HPDE6-E6E7 (cell line): ENCODE measurements around the gene PAX5.

Experiments used
- DNase-seq: peaks from one replicate; pipeline ENCODE4 v3.0.0; 2011; ENCODE audit warnings: missing footprints; ENCODE audit errors: extremely low spot score

The PAX5 gene

DNA sequence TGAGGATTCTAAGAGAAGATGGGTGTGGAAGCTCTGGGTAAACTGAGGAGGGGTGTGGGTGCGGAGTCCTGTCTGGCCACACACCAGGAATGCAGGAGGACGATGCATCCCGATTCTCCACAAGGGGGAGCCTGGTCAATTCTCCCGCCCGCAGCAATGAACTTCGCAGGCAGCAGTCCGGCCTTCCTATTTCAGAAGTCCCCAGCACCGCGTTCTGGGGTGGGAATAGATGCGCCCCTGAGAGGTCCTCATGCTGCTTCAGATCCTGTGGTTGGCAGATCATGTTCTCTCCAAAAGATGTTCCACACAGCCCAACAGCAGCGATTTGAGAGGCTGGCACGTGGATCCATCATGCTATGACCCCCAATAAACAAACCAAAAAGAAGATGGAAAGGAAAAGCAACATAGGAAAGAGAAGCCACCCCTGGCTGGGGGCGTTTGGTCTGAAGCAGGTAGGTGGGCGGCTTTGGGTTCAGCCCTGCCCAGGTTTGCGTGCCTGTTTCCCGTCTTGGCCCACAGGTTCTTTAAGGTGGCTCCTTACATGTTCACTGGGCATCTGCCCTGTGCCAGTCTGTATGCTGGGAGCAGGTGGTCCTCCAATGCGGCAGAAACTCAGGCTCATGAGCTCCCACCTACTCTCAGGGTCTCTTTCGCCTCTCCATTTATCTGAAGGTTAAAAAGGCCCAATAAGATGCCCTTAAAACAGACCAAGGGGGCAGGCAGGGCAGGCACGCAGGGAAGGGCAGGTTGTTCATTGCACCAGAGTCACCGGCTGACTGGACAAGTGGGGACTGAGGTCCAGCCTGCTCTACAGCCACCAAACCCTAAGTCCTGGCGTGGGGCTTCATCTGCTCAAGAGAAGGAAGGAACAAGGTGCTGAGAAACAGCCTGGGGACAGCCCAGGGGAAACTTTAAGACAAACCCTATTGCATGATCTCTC is 171.6 kb downstream of the PAX5 start:
- peak; percentile 34 for DNase-seq

DNA sequence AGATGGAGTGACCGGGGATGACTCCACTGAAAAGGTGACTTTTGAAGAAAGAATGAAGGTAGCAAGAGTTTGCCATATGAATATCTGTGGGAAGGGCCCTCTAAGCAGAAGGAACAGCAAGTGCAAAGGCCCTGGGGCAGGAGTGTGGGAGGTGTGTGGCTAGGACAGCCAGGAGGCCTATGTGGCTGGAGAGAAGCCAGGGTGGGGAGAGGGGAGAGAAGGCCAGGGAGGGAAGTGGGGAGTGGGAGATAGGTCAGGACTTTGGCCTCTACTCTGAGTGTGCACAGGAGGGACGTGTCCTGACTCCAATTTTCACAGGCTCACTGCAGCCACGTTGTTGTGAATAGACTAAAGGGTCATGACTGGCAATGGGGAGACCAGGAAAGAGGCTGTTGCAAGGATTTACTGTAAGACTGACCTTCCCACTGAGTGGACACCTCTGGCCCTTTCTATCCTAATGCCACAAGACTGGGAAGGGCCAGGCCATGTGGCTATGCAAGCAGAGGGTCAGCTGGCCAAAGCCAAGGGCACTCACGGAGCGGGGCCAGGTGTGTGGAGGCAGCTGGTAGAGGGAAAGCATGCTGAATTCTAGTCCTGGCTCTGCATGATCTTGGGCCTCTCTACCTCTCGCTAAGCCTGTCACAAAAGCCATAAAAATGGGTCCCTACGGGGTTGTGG is 172.4 kb downstream of the PAX5 start:
- no peak for DNase-seq

DNA sequence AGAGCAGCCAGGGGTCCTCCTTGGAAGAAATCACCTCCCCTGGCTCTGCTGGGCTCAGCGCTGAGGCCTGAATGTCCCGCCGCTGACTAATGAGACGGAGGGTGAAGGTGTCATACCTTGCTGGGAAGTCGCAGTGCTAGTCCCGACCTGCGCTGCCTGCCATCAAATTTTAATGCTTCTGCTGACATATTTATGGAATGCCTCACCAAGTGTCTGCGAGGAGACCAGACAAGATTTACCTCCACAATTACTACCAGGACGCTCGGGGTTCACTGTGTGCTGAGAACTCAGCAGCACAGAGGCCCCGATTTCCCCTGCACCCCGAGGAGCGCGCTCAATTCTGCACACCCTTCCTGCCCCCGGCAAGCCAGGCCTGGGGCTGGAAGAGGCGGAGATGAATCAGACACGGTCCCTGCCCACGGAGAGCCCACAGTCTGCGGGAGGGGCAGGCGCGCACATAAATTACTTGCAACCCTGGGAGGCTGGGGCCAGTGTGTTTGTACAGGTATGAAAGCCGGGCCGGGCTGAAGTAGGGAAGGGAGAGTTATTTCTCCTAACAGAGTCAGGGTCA is 175.2 kb downstream of the PAX5 start:
- peak; percentile 70 for DNase-seq

DNA sequence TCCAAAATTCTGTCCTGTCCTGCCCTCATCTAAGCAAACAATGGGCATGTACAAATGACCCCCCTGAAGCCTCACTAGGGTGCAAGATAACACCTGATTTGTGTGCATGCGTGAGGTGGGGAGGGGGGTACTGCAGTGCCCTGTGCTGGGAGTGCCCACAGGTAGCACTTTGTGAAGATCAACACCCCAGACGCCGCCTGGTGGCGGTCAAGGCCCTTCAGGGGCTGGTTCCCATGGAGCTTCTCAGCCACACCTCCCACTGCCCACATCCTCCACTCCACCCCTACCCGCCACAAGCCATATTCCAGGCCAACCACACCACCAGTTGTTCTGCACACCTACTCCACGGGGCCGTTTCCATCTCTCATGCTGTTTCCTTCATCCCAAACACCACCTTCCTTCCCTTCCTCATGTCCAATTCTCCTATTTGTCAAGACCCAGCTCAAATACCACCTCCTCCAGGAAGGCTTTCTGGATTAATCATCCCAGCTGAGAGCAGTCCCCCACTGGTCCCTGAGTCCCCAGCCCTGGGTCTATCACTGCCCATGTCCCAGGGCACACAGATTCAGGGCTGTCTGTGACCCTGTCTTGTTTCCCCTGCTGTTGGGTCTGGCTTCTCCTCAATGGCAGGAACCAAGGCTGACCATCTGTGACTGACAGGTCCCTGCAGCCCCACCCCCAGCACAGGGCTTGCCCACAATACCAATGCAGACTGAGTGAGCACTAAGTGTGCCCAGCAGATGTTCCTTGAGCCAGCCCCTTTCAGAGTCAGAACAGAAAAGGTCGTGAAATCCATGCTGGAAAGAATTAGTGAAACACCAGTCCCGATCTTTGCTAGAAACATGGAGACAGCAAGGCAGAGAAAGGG is 178.4 kb downstream of the PAX5 start:
- no peak for DNase-seq

DNA sequence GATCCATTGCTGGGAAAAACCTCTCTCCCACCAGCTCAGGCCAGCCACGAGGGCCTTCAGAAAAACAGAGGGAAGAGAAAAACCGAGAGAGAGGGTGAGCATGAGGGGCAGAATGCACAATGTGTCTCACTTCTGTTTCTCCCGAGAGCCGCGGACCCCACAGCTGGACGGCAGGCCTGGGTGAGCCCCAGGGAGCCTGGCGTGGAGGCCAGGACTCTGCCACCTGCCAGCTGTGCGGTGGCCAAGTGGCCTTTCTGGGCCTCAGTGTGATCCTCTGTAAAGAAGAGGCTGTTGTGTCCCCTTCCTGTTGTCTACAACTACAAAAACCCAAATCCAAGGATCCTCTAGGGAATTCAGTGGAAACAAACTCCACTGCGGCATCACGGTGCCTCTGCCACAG is 179.3 kb downstream of the PAX5 start:
- DNase-seq = no peak

DNA sequence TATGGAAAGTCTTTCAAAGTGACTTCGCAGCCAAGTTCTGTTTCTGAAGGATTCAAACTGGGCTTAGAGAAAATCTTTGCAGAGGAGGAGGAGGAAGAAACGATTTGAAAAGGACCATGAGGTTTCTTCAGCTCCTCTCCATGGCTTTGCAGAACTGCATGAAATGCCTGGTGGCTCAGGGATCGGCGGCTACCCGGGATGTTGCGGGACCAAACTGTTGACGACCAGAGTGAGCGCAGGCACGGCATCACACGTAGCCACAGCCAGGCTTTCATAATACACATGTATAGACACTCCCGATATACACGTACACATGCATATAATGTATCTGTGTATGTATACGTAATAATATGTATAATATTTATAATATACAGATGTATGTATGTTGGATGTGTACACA is 180.0 kb downstream of the PAX5 start:
- no peak for DNase-seq

DNA sequence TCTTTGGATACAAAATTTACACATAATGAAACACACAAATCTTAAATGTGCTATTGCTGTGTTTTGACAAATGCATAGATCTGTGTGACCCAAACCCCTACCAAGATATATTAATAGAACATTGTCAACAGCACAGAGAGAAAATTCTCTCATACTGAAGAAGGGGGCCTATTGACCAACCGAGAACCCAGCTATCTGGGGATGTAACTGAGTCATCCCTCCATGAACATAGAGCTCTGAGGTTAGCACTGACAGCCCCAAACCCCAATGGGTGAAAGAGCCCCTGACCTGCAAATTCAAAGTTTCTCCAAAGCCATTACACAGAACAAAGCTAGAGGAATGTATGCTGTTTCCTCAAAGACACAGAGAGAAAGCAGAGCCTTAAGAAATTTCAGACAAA is 180.8 kb downstream of the PAX5 start:
- DNase-seq = no peak

DNA sequence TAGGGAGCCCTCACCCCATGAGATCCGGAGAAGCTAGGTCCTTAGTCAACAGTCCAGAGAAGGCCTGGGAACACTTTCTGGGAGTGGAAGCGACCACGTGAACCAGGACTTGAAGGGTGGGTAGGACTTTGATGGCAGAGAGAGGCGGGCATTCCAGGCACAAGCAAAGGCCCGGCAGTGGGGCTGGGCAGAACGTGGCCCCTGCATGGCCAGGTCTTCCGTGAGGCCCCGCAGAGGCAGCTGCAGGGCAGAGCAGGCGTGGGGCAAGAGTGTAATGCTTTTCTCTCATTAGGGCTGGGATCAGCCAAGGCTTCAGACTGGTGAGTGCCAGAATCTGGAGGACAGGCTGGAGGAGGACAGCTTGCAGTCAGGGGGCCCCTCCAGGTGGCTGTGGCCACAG is 184.1 kb downstream of the PAX5 start:
- no peak for DNase-seq

DNA sequence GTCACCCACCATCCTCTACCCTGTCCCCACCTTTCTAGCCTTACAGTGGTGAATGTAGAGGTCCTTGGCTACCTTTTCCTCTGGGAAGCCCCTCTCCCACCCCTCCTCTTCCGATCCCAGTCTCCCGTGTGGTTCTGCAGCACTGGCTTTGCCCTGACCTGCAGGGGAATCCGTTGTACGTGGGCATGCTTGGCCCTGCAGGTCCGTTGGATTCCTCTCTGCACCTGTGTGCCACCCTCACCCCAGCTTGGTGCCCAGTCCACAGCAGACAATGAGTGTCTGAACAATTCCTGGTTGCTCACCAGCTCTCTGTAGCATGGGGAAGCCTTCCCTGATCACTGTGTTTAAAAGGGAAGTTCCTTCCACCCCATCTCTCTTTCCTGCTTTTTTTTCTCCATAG is 185.1 kb downstream of the PAX5 start:
- DNase-seq = no peak

DNA sequence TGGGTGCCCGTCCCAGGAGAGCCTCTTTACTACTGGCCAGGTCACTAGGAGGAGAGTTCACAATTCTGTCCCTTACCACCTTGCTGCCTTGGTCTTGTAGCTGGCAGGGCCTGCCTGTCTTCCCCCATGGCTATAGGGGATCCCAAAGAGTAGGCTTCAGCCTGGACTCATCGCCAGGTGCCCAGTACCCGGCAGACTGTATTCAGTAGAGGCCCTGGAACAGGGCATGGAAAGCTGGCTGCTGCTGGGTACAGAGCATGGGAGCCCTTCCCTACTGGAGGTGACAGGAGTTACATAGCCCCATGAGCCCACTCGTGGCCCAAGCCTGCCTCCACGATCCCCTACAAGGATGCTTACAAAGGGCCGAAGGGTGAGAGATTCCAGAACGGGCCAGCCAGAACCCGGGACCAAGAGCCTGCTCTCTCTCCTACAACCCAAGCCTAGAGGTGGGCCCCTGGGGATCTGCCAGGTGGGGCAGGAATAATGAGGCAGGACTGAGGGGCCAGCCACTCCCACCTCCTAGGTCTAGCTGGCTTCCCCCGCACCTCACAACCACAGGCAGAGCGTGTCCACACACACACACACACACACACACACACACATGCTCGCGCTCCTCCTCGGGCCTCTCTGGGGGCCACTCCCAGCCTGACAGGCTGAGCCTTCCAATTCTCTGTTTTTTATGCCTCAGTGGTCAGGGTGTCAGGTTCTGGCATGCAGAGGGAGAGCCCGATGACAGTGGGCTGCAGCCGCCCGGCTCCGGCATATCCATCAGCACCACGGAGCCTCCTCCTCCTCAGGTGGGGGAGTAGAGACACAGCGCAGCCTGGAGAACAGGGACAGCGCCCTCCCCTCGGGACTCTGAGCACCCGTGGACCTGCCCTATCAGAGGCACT is 186.0 kb downstream of the PAX5 start:
- no peak for DNase-seq

DNA sequence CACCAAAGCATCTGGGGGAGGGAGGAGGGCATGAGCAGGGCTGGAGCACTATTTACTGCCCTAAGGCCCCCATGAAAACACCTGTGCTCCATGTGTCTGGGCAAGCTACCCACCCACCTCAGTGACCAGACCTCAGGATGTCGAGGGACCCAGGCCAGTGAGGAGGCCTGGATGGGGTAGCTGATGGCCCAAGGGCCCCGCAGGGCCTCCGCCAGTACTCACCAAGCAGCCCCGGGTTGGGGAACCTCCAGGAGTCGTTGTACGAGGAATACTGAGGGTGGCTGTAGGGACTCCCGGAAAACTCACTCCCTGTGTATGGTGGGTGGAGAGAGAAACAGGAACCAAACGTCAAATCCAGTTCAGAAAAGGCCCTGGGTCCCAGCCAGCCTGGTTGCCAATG is 187.4 kb downstream of the PAX5 start:
- DNase-seq = no peak

DNA sequence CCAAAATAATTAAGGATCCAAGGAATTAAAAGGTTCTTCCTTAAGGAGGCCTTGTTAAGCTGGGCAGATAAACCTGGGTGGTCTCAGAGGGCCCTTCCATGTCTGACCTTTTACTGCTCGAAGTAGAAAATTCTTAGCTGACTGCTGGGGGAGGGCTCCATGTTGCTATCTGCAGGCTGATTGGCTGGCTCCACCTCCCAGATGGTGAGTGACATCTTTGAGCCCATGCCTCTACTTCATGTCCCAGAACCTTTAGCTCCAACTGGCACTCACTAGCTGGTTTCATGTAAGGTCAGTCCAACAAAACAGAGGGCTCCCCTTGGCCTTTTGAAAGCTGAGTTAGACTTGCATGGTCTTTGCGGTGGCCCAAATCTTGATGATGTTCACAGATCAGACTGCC is 188.2 kb downstream of the PAX5 start:
- DNase-seq = no peak

DNA sequence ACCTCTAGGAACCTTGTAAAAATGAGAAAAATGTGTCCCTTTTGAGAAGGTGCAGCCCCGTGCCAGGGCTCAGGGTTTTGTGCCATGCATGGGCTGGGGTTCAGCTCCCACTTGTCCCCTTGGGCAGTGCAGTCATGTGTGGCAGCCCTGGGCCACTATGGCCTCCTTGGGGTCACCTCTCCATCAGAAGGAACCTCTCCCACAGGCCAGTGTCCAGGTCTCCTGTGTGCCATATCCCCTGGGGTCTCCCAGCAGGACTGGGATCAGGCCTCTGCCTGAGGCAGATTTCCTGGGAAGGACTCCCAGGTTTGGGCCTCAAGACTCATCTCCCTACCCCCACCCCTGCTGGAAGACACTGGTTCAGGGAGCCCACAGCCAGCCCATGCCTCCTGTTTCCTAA is 189.1 kb downstream of the PAX5 start:
- no peak for DNase-seq

DNA sequence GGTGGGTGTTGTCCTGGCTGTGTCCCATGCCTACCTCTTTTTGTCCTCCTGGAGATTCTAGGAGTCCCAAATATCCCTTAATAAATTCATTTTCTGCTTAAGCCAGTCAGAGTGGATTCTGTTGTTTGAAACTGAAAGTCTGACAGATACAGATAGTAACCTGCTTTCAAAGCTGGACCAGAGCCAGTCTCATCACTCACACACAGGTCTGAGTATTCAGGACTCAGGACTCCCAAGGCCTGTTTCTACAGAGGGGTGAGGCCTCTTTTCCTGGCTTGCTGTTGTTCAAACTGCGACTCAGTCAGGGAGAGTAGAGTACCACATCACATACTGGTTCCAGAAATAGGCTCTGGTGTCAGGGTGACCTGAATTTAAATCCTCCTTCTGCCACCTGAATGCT is 190.1 kb downstream of the PAX5 start:
- no peak for DNase-seq

DNA sequence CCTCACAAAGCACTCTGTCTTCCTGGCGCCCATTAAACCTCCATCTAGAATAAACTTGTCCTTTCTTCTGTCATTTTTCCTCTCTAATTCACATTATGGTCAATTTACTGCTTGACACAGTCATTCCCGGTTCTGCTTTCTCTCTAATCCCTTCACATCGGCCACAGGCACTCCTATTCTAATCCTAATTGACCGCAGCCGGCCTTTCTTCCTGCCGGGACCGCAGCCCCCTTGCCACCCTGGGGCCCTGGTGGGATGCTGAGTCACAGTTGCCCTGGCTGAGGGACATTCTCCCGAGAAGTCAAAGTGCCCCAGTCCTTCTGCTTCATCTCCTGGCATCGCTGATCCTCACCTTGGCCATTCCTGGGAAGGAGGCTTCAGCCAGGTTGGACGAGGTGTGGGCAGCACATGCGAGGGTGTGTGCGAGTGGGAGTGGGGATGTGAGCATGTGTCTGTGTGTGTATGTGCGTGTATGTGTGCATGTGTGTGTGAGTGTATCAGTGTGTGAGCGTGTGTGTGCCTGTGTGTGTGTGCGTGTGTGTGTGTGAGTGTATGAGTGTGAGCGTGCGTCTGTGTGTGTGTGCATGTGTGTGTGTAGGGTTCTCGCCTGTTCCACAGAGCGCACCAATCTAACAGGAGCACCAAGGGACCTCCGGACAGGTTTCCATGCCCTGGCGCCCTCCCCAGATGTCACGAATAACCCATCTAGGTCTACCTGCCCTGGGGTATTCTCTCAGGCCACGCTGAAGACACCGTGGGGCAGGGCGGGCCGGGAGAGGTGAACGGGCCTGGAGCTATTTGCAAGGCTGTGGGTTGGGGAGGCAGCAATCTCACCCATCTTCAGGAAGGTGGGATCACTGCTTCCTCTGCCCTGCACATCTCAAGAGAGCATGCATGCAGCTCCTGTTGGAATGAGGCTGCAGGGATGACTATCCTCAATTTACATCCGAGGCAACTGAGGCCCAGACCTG is 191.2 kb downstream of the PAX5 start:
- no peak for DNase-seq

DNA sequence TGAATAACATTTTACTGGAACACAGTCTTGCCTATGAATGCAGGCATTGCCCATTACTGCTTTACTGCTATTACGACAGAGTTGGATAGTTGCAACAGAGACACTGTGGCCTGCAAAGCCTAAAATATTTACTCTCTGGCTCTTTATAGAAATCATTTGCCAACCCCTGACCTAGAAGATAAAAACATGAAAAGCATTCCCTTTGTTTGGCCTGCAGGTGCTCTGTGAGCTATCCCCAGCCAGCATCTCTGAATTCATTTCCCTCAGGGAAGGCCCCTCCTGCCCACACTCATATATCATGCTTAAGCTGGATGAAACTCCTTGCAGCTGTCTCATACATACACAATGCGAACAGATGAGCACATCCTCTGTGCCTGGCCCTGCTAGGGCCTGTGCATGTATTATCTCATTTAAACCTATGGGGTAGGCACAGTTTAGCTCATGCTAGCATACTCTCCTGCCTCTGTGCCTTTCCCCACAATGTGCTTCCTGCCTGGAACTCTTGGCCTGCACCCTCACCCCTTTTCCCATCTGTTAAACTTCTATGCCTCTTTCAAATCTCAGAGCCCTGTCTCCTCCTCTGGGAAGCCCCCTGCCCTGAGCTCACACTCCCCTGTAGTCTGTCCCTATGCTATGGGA is 193.1 kb downstream of the PAX5 start:
- no peak for DNase-seq

DNA sequence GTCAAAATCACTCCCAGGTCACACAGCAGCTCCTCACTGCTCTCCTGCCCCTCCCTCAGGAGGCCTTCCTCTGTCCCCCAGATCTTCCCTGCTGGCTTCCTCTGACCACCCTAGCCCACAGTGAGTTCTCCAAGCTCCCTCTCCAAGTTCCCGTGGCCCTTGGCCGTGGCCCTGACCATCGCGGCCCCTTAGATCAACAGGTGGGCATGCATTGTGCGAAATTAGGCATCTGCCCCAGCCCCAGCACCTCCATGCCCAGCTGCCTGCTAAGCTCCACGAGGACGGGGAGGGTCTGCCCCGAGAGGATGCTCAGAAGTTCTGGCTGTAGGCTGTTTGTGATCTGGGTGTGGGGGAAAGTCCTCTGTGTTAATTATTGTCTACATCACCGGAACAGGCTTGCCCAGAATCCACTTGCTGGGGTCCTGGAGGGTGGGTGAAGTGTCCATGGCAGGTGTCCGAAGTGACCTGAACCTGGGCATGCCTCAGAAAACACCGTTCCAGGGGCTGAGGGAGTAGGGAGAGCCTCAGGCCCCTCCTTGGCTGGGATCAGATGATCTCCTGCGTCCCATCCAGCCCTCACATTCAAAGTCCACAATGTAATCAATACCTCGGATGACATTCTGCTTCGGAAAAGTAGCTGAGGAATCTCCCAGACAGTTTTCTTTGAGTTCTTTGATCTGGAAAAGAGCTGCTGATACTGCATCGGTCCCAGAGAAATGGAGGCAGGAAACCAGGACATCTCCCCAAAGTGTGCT is 194.8 kb downstream of the PAX5 start:
- no peak for DNase-seq
